HepG2 (cell line): Measurements from ENCODE around the gene PC. TPM values are rescaled to one million over a fixed set of nuclear protein-coding genes. Genes with fewer than 3 reads are reported as not detected.
A peak's percentile ranks its signal among the peaks of the same experiment; 100 is the strongest.

Source experiments
- ATAC-seq: fragments of 200-7000 bp; cut with Tn5 transposase; 3 replicates; pipeline ENCODE4 v1.9.1; 2020; ENCODE audit warnings: mild to moderate bottlenecking, moderate library complexity
- BruUV-seq: library from RNA; stranded (reverse); fragments of 400-500 nt; replicated peaks from 2 replicates; lab custom pipeline; 2021; lab: Mats Ljungman, UMichigan
- CTCF ChIA-PET: fragments of 300-600 bp; formaldehyde crosslinking; extraction: SDS; loops from one replicate; lab custom pipeline; 2021; ENCODE audit warnings: low total read pairs, inconsistent platforms, low intra/inter-chr PET ratio; lab: Yijun Ruan, JAX
- POLR2A ChIA-PET: fragments of 350-600 bp; sonication (Branson Sonifier 250); formaldehyde crosslinking; loops from one replicate; lab custom pipeline; 2020; ENCODE audit warnings: antibody characterized with exemption, inconsistent platforms; lab: Yijun Ruan, JAX
- DNase-seq: peaks from one replicate; pipeline ENCODE4 v3.0.0-alpha.2; 2015; ENCODE audit warnings: low spot score
- FAIRE-seq: peaks from 3 replicates; lab custom pipeline; 2011; peaks lifted over from hg19 to GRCh38; lab: Jason Lieb, UNC
- H2AFZ ChIP-seq: one replicate; pipeline ENCODE4 v1.6.1; 2011; ENCODE audit warnings: low read length, inconsistent platforms
- H3K27ac ChIP-seq: fragments of 300-600 bp; 3 replicates; pipeline ENCODE4 v1.8.0; 2011; ENCODE audit warnings: mixed run types, mild to moderate bottlenecking, mixed read lengths, low read length, inconsistent platforms; ENCODE audit not compliant: insufficient read depth; ENCODE audit errors: extremely low read length
- H3K27me3 ChIP-seq, 2 experiments: fragments of 200-600 bp in 1 of 2; 2 replicates in 1 of 2; 3 replicates in 1 of 2; pipeline versions ENCODE4 v1.6.0 to v1.8.0; 2011; ENCODE audit warnings: low read length in 2 of 2, mild to moderate bottlenecking in 2 of 2, moderate library complexity in 2 of 2, inconsistent platforms in 1 of 2; ENCODE audit not compliant: insufficient read depth in 2 of 2, control insufficient read depth in 1 of 2
- H3K36me3 ChIP-seq, 2 experiments: fragments of 200-600 bp in 1 of 2; replicated peaks in 1 of 2; 2 replicates in 1 of 2; 3 replicates in 1 of 2; pipeline versions ENCODE4 v1.5.1 to v1.8.0; 2011; ENCODE audit warnings: low read length in 2 of 2, inconsistent platforms in 1 of 2; ENCODE audit not compliant: insufficient read depth in 2 of 2, control insufficient read depth in 1 of 2
- H3K4me1 ChIP-seq: 2 replicates; pipeline ENCODE4 v1.5.1; 2012; ENCODE audit warnings: low read length, inconsistent platforms; ENCODE audit not compliant: insufficient read depth
- H3K4me2 ChIP-seq: 2 replicates; pipeline ENCODE4 v1.6.0; 2011; ENCODE audit warnings: low read depth, low read length, inconsistent platforms
- H3K4me3 ChIP-seq, 3 experiments: fragments of 200-600 bp in 1 of 3; sonication (generic), shearing (Covaris generic) in 1 of 3; replicated peaks in 1 of 3; 2 replicates each; pipeline ENCODE4 v1.5.1; 2011 to 2016; ENCODE audit warnings: low read length in 3 of 3, inconsistent platforms in 2 of 3, low read depth in 2 of 3, mild to moderate bottlenecking in 2 of 3, control low read depth in 1 of 3, mixed read lengths in 1 of 3; ENCODE audit not compliant: insufficient read depth in 1 of 3
- H3K79me2 ChIP-seq: one replicate; pipeline ENCODE4 v1.6.1; 2011; ENCODE audit warnings: low read length, inconsistent platforms; ENCODE audit not compliant: insufficient read depth
- H3K9ac ChIP-seq: 2 replicates; pipeline ENCODE4 v1.6.0; 2011; ENCODE audit warnings: mild to moderate bottlenecking, low read depth, low read length, inconsistent platforms; ENCODE audit not compliant: insufficient read depth
- H3K9me3 ChIP-seq: 2 replicates; pipeline ENCODE4 v1.5.1; 2012; ENCODE audit warnings: mild to moderate bottlenecking, low read length
- H4K20me1 ChIP-seq: 2 replicates; pipeline ENCODE4 v1.6.0; 2011; ENCODE audit warnings: inconsistent platforms, mild to moderate bottlenecking, low read length, moderate library complexity; ENCODE audit not compliant: insufficient read depth
- BHLHE40 ChIP-seq: IDR thresholded peaks from 2 replicates; pipeline ENCODE4 v1.6.1; 2011; ENCODE audit warnings: low read length, improper control_type of control experiment
- DNMT3B ChIP-seq: conservative IDR thresholded peaks from 2 replicates; pipeline ENCODE4 v1.6.1; 2016; ENCODE audit warnings: missing biosample characterization, control low read depth
- DPF2 ChIP-seq: sonication (generic); formaldehyde crosslinking; IDR thresholded peaks from 2 replicates; pipeline ENCODE4 v1.4.0; 2020; ENCODE audit warnings: mild to moderate bottlenecking, low read depth, missing genetic modification reagents, borderline replicate concordance
- HINFP ChIP-seq: sonication (generic); formaldehyde crosslinking; IDR thresholded peaks from 2 replicates; pipeline ENCODE4 v1.4.0; 2020; ENCODE audit warnings: low read depth, mild to moderate bottlenecking, missing genetic modification reagents
- NR2C2 ChIP-seq: sonication (generic); formaldehyde crosslinking; IDR thresholded peaks from 2 replicates; pipeline ENCODE4 v1.4.0; 2020; ENCODE audit warnings: missing genetic modification reagents, mild to moderate bottlenecking, moderate library complexity, borderline replicate concordance
- PITX1 ChIP-seq: sonication (generic); formaldehyde crosslinking; IDR thresholded peaks from 2 replicates; pipeline ENCODE4 v1.5.1; 2020; ENCODE audit warnings: mild to moderate bottlenecking, missing genetic modification reagents
- RBM22 ChIP-seq: fragments of 200-400 bp; formaldehyde crosslinking; optimal IDR thresholded peaks from 2 replicates; pipeline ENCODE3; 2017; ENCODE audit warnings: mild to moderate bottlenecking, low read length, moderate library complexity
- SRSF9 ChIP-seq: fragments of 200-400 bp; formaldehyde crosslinking; IDR thresholded peaks from 2 replicates; pipeline ENCODE4 v1.6.1; 2018; ENCODE audit warnings: borderline replicate concordance, mild to moderate bottlenecking, low read depth, low read length; ENCODE audit not compliant: insufficient read depth, poor library complexity, severe bottlenecking
- THAP11 ChIP-seq: IDR thresholded peaks from 2 replicates; pipeline ENCODE4 v1.6.1; 2016; ENCODE audit warnings: missing biosample characterization, missing genetic modification reagents
- ZBTB20 ChIP-seq: sonication (generic); formaldehyde crosslinking; IDR thresholded peaks from 2 replicates; pipeline ENCODE4 v1.8.1; 2023; ENCODE audit warnings: missing genetic modification reagents, low read depth, mild to moderate bottlenecking, borderline replicate concordance
- ZBTB21 ChIP-seq: sonication (generic); formaldehyde crosslinking; IDR thresholded peaks from 2 replicates; pipeline ENCODE4 v1.4.0; 2020; ENCODE audit warnings: missing genetic modification reagents
- ZBTB46 ChIP-seq: sonication (generic); formaldehyde crosslinking; IDR thresholded peaks from 2 replicates; pipeline ENCODE4 v1.4.0; 2020; ENCODE audit warnings: mild to moderate bottlenecking, missing genetic modification reagents, borderline replicate concordance
- ZMYM3 ChIP-seq: sonication (generic); formaldehyde crosslinking; IDR thresholded peaks from 2 replicates; pipeline ENCODE4 v1.5.1; 2020; ENCODE audit warnings: mild to moderate bottlenecking, missing genetic modification reagents
- ZNF101 ChIP-seq: sonication (generic); formaldehyde crosslinking; IDR thresholded peaks from 2 replicates; pipeline ENCODE4 v1.4.0; 2020; ENCODE audit warnings: mild to moderate bottlenecking, low read depth, missing genetic modification reagents, borderline replicate concordance
- ZNF17 ChIP-seq: sonication (generic); formaldehyde crosslinking; IDR thresholded peaks from 2 replicates; pipeline ENCODE4 v1.5.0; 2020; ENCODE audit warnings: mild to moderate bottlenecking, missing genetic modification reagents
- ZNF224 ChIP-seq: sonication (generic); formaldehyde crosslinking; IDR thresholded peaks from 2 replicates; pipeline ENCODE4 v1.5.0; 2020; ENCODE audit warnings: mild to moderate bottlenecking, missing genetic modification reagents
- ZNF282 ChIP-seq: fragments of 450-650 bp; IDR thresholded peaks from 2 replicates; pipeline ENCODE4 v1.6.1; 2018; ENCODE audit not compliant: partially characterized antibody
- ZNF616 ChIP-seq: sonication (generic); formaldehyde crosslinking; IDR thresholded peaks from 2 replicates; pipeline ENCODE4 v1.5.0; 2020; ENCODE audit warnings: low read depth, mild to moderate bottlenecking, missing genetic modification reagents
- ZNF709 ChIP-seq: sonication (generic); formaldehyde crosslinking; IDR thresholded peaks from 2 replicates; pipeline ENCODE4 v1.5.0; 2020; ENCODE audit warnings: mild to moderate bottlenecking, missing genetic modification reagents
- WGBS: methylation state at CpG from one replicate; pipeline ENCODE4 v1.1.6; 2017; ENCODE audit warnings: low lambda C conversion rate; 5-methylcytosine and 5-hydroxymethylcytosine counted together
- in situ Hi-C: cut with HindIII; loops from 2 replicates; pipeline ENCODE4 v1.10.0; 2017; ENCODE audit warnings: low pct_unique_long_range_greater_than_20kb; ENCODE audit not compliant: extremely low pct_ligation_motif_present
- intact Hi-C: fragments of 100-400 bp; cut with micrococcal nuclease; formaldehyde crosslinking; loops from one replicate; pipeline ENCODE4 v1.10.0; 2022; ENCODE audit not compliant: unreplicated experiment
- polyA plus RNA-seq, 8 experiments: library from polyadenylated mRNA; depleted of rRNA in 3 of 8; stranded (reverse) in 7 of 8; unstranded in 1 of 8; fragments of >200 nt; fragmentation: Illumina TruSeq in 4 of 8; extraction: Trizol in 4 of 8; gene quantifications; 2 replicates each; pipeline versions ENCODE4 v1.2.1 to v1.2.3, GENCODE V29; 2011 to 2016; ENCODE audit warnings: low read depth in 4 of 8, missing spikeins in 1 of 8, mixed read lengths in 1 of 8; ENCODE audit not compliant: insufficient read depth in 1 of 8
- total RNA-seq, 5 experiments: library from RNA; depleted of rRNA; stranded (reverse); fragments of >200 nt; fragmentation: Illumina TruSeq; extraction: Trizol; gene quantifications; 2 replicates each; pipeline ENCODE4 v1.2.3, GENCODE V29; 2016; ENCODE audit warnings: low read depth in 1 of 5
- TF ChIP-seq, protein P1 (sequence below): sonication (generic); formaldehyde crosslinking; IDR thresholded peaks from 2 replicates; pipeline ENCODE4 v1.8.0; 2022; ENCODE audit warnings: mild to moderate bottlenecking, missing genetic modification reagents, borderline replicate concordance

PC gene
- total and polyA plus RNA-seq, 2 of the 13 experiments (the other 11 are each of a cell fraction or from before 2014, with no cell fraction given): 29.0 to 39.0 TPM

DNA sequence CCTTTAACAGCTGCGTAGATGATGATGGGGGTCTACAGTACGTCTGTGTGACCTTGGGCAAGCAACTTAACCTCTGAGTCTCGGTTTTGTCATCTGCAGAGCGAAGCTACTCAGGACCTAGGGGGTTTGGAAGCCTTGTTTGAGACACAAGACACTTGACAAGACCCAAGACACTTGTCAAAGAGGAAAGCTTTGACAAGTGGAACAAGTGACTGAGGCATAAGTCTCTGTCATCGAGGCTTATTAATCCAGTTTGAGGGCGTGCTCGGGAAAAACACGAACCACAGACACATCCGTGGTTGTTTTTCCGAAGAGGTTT is 732 bp upstream of the PC start:
- 59% methylated on average over 10 of the region's 10 CpGs for WGBS
- in situ Hi-C loops: no loop called here
- intact Hi-C loops: loop anchor here (5.0 kb wide), 1 partner anchor 52 kb away; no protein-coding TSS in a partner anchor
- H3K4me1 ChIP-seq: peaks cover 29% of the 10 kb centered on the region
- H3K27ac ChIP-seq: peak overlapping the region; percentile 28
- H3K9me3 ChIP-seq: no peaks in the 10 kb centered on the region
- H2AFZ ChIP-seq: peak overlapping the region; percentile 50
- FAIRE-seq (no peak), DNase-seq (no peak), ATAC-seq (no peak)
- POLR2A ChIA-PET: interaction anchor here (0.9 to 3.5 kb wide), 11 partner anchors 9 to 116 kb away, joined by 3 to 30 read pairs (median 5); partner anchors contain the start of genes C11orf86 and RCE1
- peak overlapping the region in 2 of 3 experiments; percentile 19 to 35; a peak in 2 of 6 replicates for H3K4me3 ChIP-seq
- no peaks in the 10 kb centered on the region for H3K27me3 ChIP-seq
- CTCF ChIA-PET: no interaction called here
- peak overlapping the region; percentile 50 for H3K9ac ChIP-seq
- no peaks in the 10 kb centered on the region for H4K20me1 ChIP-seq
- no peaks in the 10 kb centered on the region for H3K79me2 ChIP-seq
- no TSS peak for BruUV-seq
- H3K4me2 ChIP-seq: peak overlapping the region; percentile 67
- H3K36me3 ChIP-seq: no peaks in the 10 kb centered on the region
- TF ChIP-seq ZNF224 (0 out of 2 replicates have a peak, but pooled peaks have one; percentile 42), ZBTB21 (CRISPR knock-in tag) (no peak), NR2C2 (CRISPR knock-in tag) (no peak), ZMYM3 (no peak), SRSF9 (no peak), PITX1 (CRISPR knock-in tag) (0 out of 2 replicates have a peak, but pooled peaks have one; percentile 1), RBM22 (no peak), DPF2 (CRISPR knock-in tag) (no peak), ZNF101 (CRISPR knock-in tag) (no peak), BHLHE40 (no peak), ZBTB20 (CRISPR knock-in tag) (no peak), ZNF616 (peak; percentile 21; the same call in 1 of the 2 replicates), DNMT3B (CRISPR knock-in tag) (0 out of 2 replicates have a peak, but pooled peaks have one; percentile 8), ZNF17 (CRISPR knock-in tag) (0 out of 2 replicates have a peak, but pooled peaks have one; percentile 40), ZNF282 (no peak), ZNF709 (CRISPR knock-in tag) (no peak; the same call in 1 of the 2 replicates), THAP11 (CRISPR knock-in tag) (no peak), ZBTB46 (CRISPR knock-in tag) (no peak), HINFP (CRISPR knock-in tag) (no peak)
- TF ChIP-seq, protein P1, sequence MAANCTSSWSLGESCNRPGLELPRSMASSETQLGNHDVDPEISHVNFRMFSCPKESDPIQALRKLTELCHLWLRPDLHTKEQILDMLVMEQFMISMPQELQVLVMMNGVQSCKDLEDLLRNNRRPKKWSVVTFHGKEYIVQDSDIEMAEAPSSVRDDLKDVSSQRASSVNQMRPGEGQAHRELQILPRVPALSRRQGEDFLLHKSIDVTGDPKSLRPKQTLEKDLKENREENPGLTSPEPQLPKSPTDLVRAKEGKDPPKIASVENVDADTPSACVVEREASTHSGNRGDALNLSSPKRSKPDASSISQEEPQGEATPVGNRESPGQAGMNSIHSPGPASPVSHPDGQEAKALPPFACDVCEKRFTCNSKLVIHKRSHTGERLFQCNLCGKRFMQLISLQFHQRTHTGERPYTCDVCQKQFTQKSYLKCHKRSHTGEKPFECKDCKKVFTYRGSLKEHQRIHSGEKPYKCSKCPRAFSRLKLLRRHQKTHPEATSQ (CRISPR knock-in tag): 0 out of 2 replicates have a peak, but pooled peaks have one; percentile 7
